GM15510 (cell line): ENCODE results near the gene CDH2.

Source experiments
- POLR2A ChIP-seq: IDR thresholded peaks from 3 replicates; pipeline ENCODE4 v1.6.1; 2011; ENCODE audit warnings: borderline replicate concordance; ENCODE audit not compliant: insufficient read length; ENCODE audit errors: extremely low read depth

CDH2 gene

DNA sequence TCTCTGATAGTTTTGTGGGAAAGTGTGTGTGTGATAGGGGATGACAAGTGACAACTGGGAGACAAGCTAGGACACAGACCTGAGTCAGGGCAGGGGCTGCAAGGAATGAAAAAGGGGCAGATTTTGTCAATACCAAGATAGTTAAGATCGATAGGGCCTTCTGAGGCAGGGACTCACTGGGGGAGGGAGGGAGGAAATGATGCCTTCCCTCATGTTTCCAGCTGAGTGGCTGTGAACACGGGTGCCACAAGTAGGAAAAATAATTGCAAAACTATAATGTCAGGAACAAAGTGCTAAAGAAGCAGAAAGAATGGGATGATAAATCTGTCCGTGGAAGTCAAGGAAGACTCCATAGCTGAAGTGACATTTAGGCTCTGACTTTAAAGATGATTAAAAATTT, 24.2 kb downstream of the CDH2 start:
- no peak for TF ChIP-seq POLR2A

DNA sequence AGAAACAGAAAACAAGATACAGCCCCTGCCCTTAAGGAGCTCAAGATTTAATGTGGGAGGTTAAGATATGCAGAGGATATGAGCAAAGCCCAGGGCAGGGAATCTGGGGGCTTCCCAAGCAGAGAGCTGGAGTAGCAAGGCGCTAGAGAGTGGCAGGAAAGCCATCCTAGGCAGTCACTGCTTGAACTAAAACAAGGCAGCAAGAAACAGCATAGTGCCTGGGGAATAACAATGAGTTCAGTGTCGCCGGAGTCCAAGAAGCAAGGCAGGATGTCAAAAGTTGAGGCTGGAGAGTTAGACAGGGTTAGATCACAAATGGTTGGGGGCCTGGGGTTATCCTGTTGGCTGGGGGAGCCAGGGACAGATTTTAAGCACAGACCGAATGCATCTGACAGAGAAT, 24.6 kb downstream of the CDH2 start:
- no peak for TF ChIP-seq POLR2A

DNA sequence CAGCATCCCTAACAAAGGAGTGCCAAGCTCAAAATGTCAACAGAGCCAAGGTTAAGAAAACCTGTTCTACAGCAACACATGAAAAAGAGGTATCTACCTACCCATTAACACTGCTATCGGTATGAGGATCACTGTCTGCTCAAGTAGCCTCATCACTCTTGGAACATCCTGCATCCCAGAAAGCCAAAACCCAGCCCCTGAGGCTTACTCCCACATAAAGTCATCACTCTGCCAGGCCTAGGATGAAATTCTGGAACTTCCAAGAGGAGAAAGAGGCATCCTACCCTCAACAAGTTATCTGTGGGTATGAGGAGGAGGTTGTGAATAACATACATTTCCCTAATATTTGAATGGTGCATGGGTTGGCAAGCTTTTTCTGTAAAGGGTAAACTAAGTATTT, 25.5 kb downstream of the CDH2 start:
- TF ChIP-seq POLR2A = no peak

DNA sequence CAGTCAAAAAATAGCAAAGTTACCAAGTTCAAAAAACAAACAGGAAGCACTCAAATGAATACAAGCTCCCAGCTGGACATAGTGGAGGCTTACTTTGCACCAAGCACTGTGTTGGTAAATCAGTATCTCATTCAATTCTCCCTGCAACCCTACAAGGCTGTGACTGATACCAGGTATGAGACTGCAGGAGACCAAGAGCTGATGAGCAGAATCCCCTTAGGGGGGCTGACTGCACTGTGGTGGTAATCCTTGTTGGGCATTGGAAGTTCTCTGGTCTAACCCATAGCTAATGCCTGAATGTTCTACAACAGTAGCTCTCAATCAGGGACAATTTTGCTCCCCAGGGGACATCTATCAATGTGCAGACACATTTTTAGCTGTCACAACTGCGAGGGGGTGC, 26.0 kb downstream of the CDH2 start:
- no peak for TF ChIP-seq POLR2A

DNA sequence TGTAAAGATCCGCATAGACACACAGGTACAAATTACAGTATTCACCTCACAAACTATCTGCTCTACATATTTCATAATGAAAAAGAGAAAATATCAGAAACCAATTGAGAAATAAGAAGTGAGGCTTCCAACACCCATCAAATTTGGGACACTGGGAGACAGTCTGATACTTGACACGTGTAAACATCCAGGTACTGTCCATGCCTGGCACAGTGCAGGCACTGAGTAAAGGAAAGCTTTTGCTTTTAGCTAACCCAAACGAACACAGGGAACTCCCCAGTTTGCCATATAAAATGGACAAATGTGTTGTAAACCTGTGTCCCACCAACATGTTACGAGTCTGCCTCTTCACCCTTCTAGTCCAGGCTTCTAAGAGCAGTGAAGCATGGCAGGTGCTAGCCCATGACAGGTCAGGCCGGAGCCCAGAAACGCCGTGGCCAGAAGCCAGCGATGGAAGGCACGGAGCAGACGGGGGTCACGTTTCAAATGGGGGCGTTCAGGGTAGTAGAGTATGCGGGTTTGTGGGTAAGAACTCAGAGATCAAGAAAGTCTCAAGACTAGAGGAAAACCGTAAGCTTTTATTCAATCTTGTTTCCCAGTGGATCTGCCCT, 27.0 kb downstream of the CDH2 start:
- TF ChIP-seq POLR2A = no peak

DNA sequence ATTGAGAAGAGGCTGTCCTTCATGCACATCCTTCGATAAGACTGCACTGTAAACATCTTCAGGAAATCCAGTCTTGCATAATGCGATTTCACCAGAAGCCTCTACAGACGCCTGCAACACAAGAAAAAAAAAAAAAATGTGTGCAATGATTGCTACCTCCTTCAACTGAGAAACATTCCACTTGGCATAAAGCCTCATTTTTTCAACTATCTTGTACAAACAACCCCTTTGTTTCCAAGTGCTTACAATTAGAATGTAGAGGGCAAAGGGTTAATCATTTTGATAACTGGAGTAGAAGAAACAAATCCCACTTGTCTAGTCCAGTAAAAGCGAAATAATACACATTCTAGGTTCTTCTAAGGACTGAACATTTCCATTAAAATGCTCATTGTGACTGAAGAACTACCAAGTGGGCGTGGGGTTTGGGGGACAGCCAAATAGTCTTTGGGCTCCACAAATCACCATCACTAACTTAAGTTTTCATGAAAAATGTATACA, 29.2 kb downstream of the CDH2 start:
- no peak for TF ChIP-seq POLR2A

DNA sequence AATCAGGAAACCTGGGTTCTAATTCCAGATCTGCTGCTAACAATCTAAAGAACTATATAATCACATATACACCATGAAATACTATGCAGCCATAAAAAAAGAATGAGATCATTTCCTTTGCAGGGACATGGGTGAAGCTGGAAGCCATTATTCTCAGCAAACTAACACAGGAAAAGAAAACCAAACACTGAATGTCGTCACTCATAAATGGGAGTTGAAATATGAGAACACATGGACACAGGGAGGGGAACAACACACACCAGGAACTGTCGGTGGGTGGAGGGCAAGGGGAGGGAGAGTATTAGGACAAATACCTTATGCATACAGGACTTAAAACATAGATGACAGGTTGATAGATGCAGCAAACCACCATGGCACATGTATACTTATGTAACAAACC, 33.2 kb downstream of the CDH2 start:
- TF ChIP-seq POLR2A = no peak

DNA sequence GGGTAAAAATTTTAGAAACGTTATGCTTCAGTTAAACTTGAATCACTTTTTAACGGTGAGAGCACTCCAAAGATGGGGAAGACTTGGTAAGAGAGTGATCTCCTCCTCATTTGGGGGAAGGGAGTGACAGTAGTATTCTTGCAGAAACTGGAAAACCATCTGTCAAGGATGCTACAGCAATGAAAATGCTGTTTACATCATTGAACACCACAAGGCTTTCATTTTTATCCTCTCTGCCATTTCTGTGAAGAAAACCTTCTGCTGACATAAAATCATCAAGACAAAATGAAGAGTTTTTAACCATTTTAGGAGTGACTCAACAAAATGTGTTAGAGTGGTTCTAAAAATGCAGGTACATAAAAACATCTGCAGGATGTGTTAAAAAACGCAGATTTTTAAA, 38.1 kb downstream of the CDH2 start:
- TF ChIP-seq POLR2A = no peak

DNA sequence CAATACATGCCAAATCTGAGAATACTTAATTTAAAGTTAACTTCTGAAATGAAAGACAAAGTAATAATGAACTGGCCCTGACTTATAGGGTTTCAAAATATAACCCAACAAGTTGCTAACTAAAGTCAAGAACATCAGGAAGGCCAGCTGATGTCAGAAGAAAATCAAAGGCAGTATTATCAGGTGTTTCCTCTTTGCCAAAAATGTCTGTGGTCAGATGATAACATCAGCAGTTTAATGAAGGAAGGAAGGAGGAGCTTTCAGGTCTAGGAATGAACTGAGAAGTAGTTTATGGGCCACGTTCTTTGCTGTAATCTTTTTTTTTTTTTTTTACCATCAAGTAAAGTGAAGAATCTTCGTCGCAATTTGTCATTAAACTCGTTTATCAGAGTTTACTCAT, 40.9 kb downstream of the CDH2 start:
- TF ChIP-seq POLR2A = no peak

DNA sequence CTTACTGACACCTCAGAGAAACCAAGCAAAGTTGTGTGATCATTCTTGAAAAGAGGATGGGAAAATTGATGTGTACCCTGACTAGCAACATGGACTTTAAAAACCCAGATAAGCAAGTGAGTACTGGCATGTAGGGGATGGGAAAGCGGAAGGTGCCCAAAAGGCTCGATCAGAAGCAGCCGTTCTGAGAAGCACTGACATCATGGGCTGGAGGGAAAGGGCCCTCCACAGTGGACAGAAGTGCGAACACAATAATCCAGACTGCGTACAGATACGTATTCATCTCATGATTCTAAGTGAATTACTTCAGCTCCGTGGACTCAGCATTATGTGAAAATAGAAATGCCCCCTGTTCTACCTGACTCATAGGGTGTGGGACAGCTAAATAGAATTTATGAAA, 42.2 kb downstream of the CDH2 start:
- no peak for TF ChIP-seq POLR2A

DNA sequence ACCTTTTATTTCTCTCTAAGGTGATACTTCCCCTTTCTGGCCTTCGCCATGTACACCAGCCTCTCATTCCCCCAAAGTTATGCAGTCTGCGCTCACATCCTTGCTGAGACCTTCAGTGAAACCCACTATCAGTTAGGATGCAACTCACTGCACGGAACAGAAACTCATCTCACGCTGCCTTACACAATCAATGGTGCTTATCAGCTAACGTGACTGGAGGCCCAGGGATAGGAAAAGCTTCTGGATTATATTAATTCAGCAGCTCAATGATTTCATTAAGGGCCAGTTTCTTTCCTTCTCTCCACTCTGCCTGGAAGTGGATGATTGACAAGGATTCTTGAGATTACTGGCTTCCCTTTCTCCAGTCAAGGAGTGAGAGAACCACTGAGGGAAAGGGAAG, 44.8 kb downstream of the CDH2 start:
- no peak for TF ChIP-seq POLR2A

DNA sequence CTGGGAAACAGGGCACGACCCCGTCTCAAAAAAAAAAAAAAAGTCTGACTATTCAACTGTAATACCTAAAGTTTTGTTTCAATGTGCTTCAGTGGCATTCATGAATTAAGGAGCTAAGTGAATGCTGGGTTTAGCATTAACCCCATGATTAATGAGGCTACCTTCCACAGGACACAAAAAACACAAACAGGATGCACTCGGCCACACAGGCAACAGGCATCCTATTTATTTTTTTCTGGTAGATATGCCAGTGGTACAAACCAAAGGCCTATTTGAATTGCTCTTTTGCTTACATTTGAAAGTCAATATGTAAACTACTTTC, 48.3 kb downstream of the CDH2 start:
- no peak for TF ChIP-seq POLR2A

DNA sequence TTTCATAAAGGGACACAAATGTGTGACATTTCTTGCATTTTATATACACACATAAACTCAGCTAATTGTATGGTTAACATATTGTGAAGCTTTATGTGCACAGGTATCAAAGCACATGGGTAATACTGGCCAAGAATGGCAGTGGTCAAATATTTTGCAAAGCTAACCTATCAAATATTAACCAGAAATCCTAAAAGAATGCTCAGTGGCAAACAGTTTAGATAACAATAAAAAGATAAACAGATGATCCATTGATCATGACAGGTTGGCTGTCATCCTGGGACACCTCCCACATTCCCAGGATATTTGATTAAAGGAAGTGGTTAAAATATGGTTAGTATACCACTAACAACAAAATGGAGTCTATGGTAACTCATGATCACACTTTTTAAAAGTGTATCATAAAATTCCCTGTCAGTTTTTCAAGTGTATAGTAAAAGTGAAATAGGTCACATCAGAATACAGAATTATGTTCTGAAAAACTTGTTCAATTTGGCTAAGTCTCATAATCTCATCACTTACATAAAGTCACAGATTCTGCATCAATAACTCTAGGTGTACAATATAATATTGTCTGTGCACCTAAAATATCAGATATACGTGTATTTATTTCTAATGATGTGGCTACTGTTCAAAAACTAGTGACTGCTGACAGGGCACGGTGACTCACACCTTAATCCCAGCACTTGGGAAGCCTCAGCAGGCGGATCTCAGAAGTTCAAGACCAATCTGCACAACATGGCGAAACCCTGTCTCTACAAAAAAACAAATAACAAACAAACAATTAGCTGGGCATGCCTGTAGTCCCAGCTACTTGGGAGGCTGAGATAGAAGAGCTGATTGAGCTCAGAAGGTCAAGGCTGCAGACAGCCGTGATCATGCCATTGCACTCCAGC, 48.9 kb downstream of the CDH2 start:
- TF ChIP-seq POLR2A = no peak

DNA sequence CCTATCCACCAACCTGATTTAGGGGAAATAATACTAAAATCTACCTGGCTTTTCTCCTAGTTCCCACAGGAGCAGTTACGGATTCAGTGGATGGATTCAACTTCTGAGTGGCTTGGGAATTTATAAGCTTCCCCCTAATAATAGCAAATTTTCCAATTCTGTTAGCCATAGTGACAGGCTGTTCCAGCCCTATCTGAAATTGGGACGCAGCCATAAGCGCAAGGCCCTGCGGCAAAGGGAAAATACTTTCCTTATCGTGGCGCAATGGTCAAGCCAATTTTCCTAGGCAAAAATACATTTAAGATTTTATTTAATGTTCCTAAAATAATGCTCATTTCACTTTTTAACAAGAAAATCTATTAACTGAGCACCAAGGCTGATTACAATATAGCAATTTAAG, 49.7 kb downstream of the CDH2 start:
- no peak for TF ChIP-seq POLR2A

DNA sequence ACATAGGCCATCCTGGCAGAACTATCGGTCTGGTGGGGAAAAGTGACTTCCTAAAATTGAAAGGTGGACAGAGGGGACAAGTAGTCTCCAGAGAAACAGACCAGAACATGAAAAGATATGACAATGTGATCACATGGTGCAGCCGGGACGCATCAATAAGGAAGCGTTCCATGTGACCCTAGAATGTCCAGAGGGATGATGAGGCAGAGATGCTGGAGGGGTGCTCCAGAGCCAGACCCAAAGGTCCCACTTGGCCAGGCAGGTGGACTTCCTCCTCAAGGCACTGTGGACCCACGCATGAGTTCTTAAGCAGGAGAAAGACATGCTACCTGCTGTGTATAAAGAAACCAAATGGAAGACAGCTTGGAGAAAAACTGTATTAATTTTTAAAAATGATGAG, 50.2 kb downstream of the CDH2 start:
- TF ChIP-seq POLR2A = no peak

DNA sequence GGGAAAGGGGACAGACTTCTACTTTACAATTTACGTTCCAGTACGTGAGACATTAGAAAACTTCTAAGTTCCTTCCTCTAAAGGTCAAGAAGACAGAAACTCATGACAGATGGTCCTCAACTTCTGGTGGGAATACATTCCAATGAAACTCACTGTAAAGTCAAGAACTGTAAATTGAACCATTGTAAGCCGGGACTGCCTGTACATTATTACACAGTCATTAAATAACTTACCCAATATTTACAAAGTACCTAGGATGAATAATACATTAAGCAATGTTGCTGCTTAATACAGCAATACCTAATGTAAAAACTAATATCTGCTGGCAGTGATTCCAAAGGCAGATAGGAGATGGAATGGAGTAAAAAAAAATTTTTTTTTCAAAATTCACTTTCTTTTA, 51.9 kb downstream of the CDH2 start:
- no peak for TF ChIP-seq POLR2A
